ENCODE data around the gene PEX11G. TPM values are rescaled to one million over a fixed set of nuclear protein-coding genes. Genes with fewer than 3 reads are reported as not detected.
A peak's percentile ranks its signal among the peaks of the same experiment; 100 is the strongest.

Gene PEX11G
- total and polyA plus RNA-seq, 9 of the 15 experiments (the other 6 are each of a cell fraction or from before 2014, with no cell fraction given): 0.07 to 3.2 (median 0.70) TPM; not detected in 1

- no peak overlapping the region for H3K27ac ChIP-seq (ENCODE audit: extremely low read depth, low read depth, low read length)
- no peaks in the 10 kb centered on the region for H3K9me1 ChIP-seq (ENCODE audit: control insufficient read depth, insufficient read depth, low read length)
- ChIA-PET POLR2A (no interaction called here), CTCF (ENCODE audit: low intra/inter-chr PET ratio) (no interaction called here)
- DNase-seq (ENCODE audit: extremely low read depth in 1 of 4, low spot score in 3 of 4) (no peak), ATAC-seq (no peak), FAIRE-seq (no peak)
- H3K79me2 ChIP-seq (ENCODE audit: control insufficient read depth, insufficient read depth, low read length): no peaks in the 10 kb centered on the region
- H3K27me3 ChIP-seq (ENCODE audit: control insufficient read depth in 2 of 2, insufficient read depth in 2 of 2, low read length in 2 of 2): no peaks in the 10 kb centered on the region
- no peak overlapping the region for H3K4me2 ChIP-seq (ENCODE audit: insufficient read depth, low read length)
- peaks cover 9% of the 10 kb centered on the region for H3K9me3 ChIP-seq (replicated peaks; ENCODE audit: control insufficient read depth, insufficient read depth, low read depth, low read length)
- H3K4me1 ChIP-seq (replicated peaks in 1 of 2; ENCODE audit: control insufficient read depth in 2 of 2, insufficient read depth in 2 of 2, low read length in 2 of 2): no peaks in the 10 kb centered on the region
- no peaks in the 10 kb centered on the region for H4K20me1 ChIP-seq (replicated peaks; ENCODE audit: control insufficient read depth, insufficient read depth, low read length)
- H2AFZ ChIP-seq (ENCODE audit: low read depth, low read length): no peak overlapping the region
- no peak overlapping the region for H3K4me3 ChIP-seq
- intact Hi-C loops (cut with micrococcal nuclease): no loop called here
- no peak overlapping the region for H3K9ac ChIP-seq (ENCODE audit: insufficient read depth in 1 of 2, low read depth in 2 of 2, low read length in 2 of 2)
- WGBS (ENCODE audit: insufficient coverage, low coverage, missing lambda C conversion rate): 83% methylated on average over 14 of the region's 14 CpGs
- BruUV-seq (replicated peaks): no TSS peak
- TF ChIP-seq ADNP (tag; IDR thresholded peaks at IDR 0.05) (no peak), SP1 (CRISPR knock-in tag; IDR thresholded peaks at IDR 0.05) (no peak), ZNF431 (CRISPR knock-in tag; IDR thresholded peaks at IDR 0.05) (peak; percentile 97), MTA1 (IDR thresholded peaks at IDR 0.05; ENCODE audit: borderline replicate concordance) (no peak), SNAPC5 (CRISPR knock-in tag; IDR thresholded peaks at IDR 0.05) (no peak), ZNF280A (IDR thresholded peaks at IDR 0.05; ENCODE audit: low read depth, partially characterized antibody) (peak; percentile 14)
- in situ Hi-C loops (cut with MboI): no loop called here
- H3K36me3 ChIP-seq (ENCODE audit: control insufficient read depth, insufficient read depth, low read length): peaks cover 26% of the 10 kb centered on the region
Observed at GRCh38 chr19:7455600-7456296, 33.1 kb downstream of the PEX11G start.

All from K562 (cell line).